HCT116 (cell line): Measurements from ENCODE around the gene FSD1L. TPM values are rescaled to one million over a fixed set of nuclear protein-coding genes. Genes with fewer than 3 reads are reported as not detected.

Source experiments
- ATAC-seq: fragments of 200-7000 bp; cut with Tn5 transposase; 2 replicates; pipeline ENCODE4 v1.9.1; 2020; ENCODE audit warnings: mild to moderate bottlenecking, moderate library complexity
- BruUV-seq: library from RNA; stranded (reverse); fragments of 400-500 nt; replicated peaks from 2 replicates; lab custom pipeline; 2021; lab: Mats Ljungman, UMichigan
- CTCF ChIA-PET: fragments of 300-600 bp; sonication (Branson Sonifier 250); formaldehyde crosslinking; loops from one replicate; lab custom pipeline; 2021; ENCODE audit warnings: antibody characterized with exemption; lab: Charles Lee
- POLR2A ChIA-PET: fragments of 300-600, 350-600 bp; sonication (Branson Sonifier 250); formaldehyde crosslinking; loops from one replicate; lab custom pipeline; 2021; ENCODE audit warnings: antibody characterized with exemption; lab: Charles Lee
- RAD21 ChIA-PET, 2 experiments: fragments of 300-600 bp; sonication (Branson Sonifier 250); formaldehyde crosslinking; loops; one replicate each; lab custom pipeline; 2023; ENCODE audit warnings: low total read pairs in 2 of 2; ENCODE audit not compliant: uncharacterized antibody in 2 of 2, unreplicated experiment in 2 of 2, low non-redundant PET in 1 of 2; lab: Charles Lee
- DNase-seq: peaks from one replicate; pipeline ENCODE4 v3.0.0-alpha.2; 2010; ENCODE audit warnings: low read depth, low spot score
- H2AFZ ChIP-seq: fragments of 200-600 bp; shearing (Covaris generic), sonication (generic); 2 replicates; pipeline ENCODE4 v1.6.1; 2017; ENCODE audit warnings: low read depth, mixed run types, mixed read lengths, antibody characterized with exemption, low read length; ENCODE audit not compliant: poor library complexity, severe bottlenecking
- H3K27ac ChIP-seq: 2 replicates; pipeline ENCODE4 v1.5.1; 2012; ENCODE audit warnings: low read depth, low read length
- H3K27me3 ChIP-seq: fragments of 200-600 bp; sonication (generic); 2 replicates; pipeline ENCODE4 v1.6.1; 2016; ENCODE audit warnings: mixed run types, low read length, mixed read lengths; ENCODE audit not compliant: insufficient read depth
- H3K36me3 ChIP-seq, 2 experiments: fragments of 200-500 bp in 1 of 2; fragments of 200-600 bp in 1 of 2; sonication (Bioruptor generic) in 1 of 2; sonication (generic) in 1 of 2; 2 replicates each; pipeline versions ENCODE4 v1.5.1 to v1.6.1; 2014 to 2016; ENCODE audit warnings: low read length in 2 of 2, inconsistent platforms in 1 of 2, mixed read lengths in 1 of 2, mixed run types in 1 of 2; ENCODE audit not compliant: insufficient read depth in 2 of 2, control insufficient read depth in 1 of 2
- H3K4me1 ChIP-seq, 2 experiments: fragments of 200-600 bp in 1 of 2; sonication (generic) in 1 of 2; 2 replicates each; pipeline versions ENCODE4 v1.5.1 to v1.6.1; 2012 to 2017; ENCODE audit warnings: low read length in 2 of 2, inconsistent platforms in 1 of 2, mild to moderate bottlenecking in 1 of 2, mixed read lengths in 1 of 2, mixed run types in 1 of 2, moderate library complexity in 1 of 2; ENCODE audit not compliant: insufficient read depth in 2 of 2, control insufficient read depth in 1 of 2
- H3K4me2 ChIP-seq: fragments of 200-600 bp; sonication (generic); 2 replicates; pipeline ENCODE4 v1.6.1; 2017; ENCODE audit warnings: mixed run types, low read length, mixed read lengths
- H3K4me3 ChIP-seq, 2 experiments: fragments of 200-600 bp in 1 of 2; sonication (generic) in 1 of 2; replicated peaks in 1 of 2; 2 replicates each; pipeline ENCODE4 v1.5.1; 2011 to 2016; ENCODE audit warnings: low read length in 2 of 2, control low read depth in 1 of 2, low read depth in 1 of 2, mild to moderate bottlenecking in 1 of 2, mixed read lengths in 1 of 2, mixed run types in 1 of 2
- H3K79me2 ChIP-seq: fragments of 200-600 bp; sonication (generic); 2 replicates; pipeline ENCODE4 v1.6.1; 2017; ENCODE audit warnings: mild to moderate bottlenecking, mixed run types, low read length, moderate library complexity, mixed read lengths; ENCODE audit not compliant: insufficient read depth
- H3K9ac ChIP-seq: fragments of 200-600 bp; sonication (generic); 2 replicates; pipeline ENCODE4 v1.6.1; 2016; ENCODE audit warnings: low read length, mixed read lengths
- H3K9me2 ChIP-seq: fragments of 200-600 bp; sonication (generic), shearing (Covaris generic); 2 replicates; pipeline ENCODE4 v1.6.1; 2017; ENCODE audit warnings: mixed run types, mild to moderate bottlenecking, moderate library complexity; ENCODE audit not compliant: insufficient read depth
- H3K9me3 ChIP-seq, 2 experiments: fragments of 200-500 bp in 1 of 2; fragments of 200-600 bp in 1 of 2; sonication (Bioruptor generic) in 1 of 2; sonication (generic) in 1 of 2; 2 replicates each; pipeline ENCODE4 v1.6.1; 2014 to 2017; ENCODE audit warnings: low read length in 2 of 2, mixed read lengths in 2 of 2, inconsistent platforms in 1 of 2, low read depth in 1 of 2, mild to moderate bottlenecking in 1 of 2, mixed run types in 1 of 2, moderate library complexity in 1 of 2; ENCODE audit not compliant: control insufficient read depth in 1 of 2, insufficient read depth in 1 of 2
- H4K20me1 ChIP-seq: fragments of 200-600 bp; sonication (generic), shearing (Covaris generic); 2 replicates; pipeline ENCODE4 v1.6.1; 2017; ENCODE audit warnings: mixed run types, mild to moderate bottlenecking, moderate library complexity; ENCODE audit not compliant: insufficient read depth
- CBX3 ChIP-seq: IDR thresholded peaks from 2 replicates; pipeline ENCODE4 v1.6.1; 2012; ENCODE audit warnings: low read depth
- CEBPB ChIP-seq: IDR thresholded peaks from 2 replicates; pipeline ENCODE4 v1.6.1; 2012; ENCODE audit warnings: low read depth
- EGR1 ChIP-seq: IDR thresholded peaks from 2 replicates; pipeline ENCODE4 v1.6.1; 2012; ENCODE audit warnings: low read depth
- ELF1 ChIP-seq: IDR thresholded peaks from 2 replicates; pipeline ENCODE4 v1.6.1; 2012; ENCODE audit warnings: low read depth, borderline replicate concordance
- EZH2 ChIP-seq: fragments of 200-600 bp; sonication (generic); IDR thresholded peaks from 2 replicates; pipeline ENCODE4 v1.6.1; 2017; ENCODE audit warnings: antibody characterized with exemption, mixed run types
- EZH2phosphoT487 ChIP-seq: fragments of 200-600 bp; IDR thresholded peaks from 2 replicates; pipeline ENCODE4 v1.6.1; 2018; ENCODE audit warnings: antibody characterized with exemption, borderline replicate concordance
- POLR2A ChIP-seq: IDR thresholded peaks from 2 replicates; pipeline ENCODE4 v1.7.0; 2011; ENCODE audit warnings: borderline replicate concordance; ENCODE audit not compliant: insufficient read depth, insufficient read length; ENCODE audit errors: extremely low read depth
- POLR2AphosphoS5 ChIP-seq: IDR thresholded peaks from 2 replicates; pipeline ENCODE4 v1.6.1; 2011; ENCODE audit warnings: mild to moderate bottlenecking, low read depth, low read length, moderate library complexity
- RAD21 ChIP-seq: IDR thresholded peaks from 2 replicates; pipeline ENCODE4 v1.6.1; 2012; ENCODE audit warnings: low read depth, mild to moderate bottlenecking
- REST ChIP-seq: IDR thresholded peaks from 2 replicates; pipeline ENCODE4 v1.6.1; 2012; ENCODE audit warnings: low read depth
- SP1 ChIP-seq: IDR thresholded peaks from 2 replicates; pipeline ENCODE4 v1.6.1; 2012; ENCODE audit warnings: low read depth
- TCF7L2 ChIP-seq: IDR thresholded peaks from 2 replicates; pipeline ENCODE4 v1.7.0; 2011; ENCODE audit warnings: borderline replicate concordance, inconsistent platforms; ENCODE audit not compliant: insufficient read depth, insufficient read length; ENCODE audit errors: extremely low read depth
- YY1 ChIP-seq: IDR thresholded peaks from 2 replicates; pipeline ENCODE4 v1.6.1; 2011; ENCODE audit warnings: low read length, low read depth, moderate library complexity, mild to moderate bottlenecking; ENCODE audit not compliant: insufficient replicate concordance; ENCODE audit errors: extremely low read depth
- ZNF274 ChIP-seq: fragments of 200-500 bp; sonication (Bioruptor generic); IDR thresholded peaks from 2 replicates; pipeline ENCODE4 v1.6.1; 2014; ENCODE audit warnings: mild to moderate bottlenecking, low read depth, low read length, inconsistent platforms
- intact Hi-C: fragments of 100-400 bp; cut with micrococcal nuclease; formaldehyde crosslinking; loops from 2 replicates; pipeline ENCODE4 v1.10.0; 2022
- total RNA-seq: library from RNA; stranded (reverse); gene quantifications from one replicate; pipeline ENCODE4 v1.2.1, GENCODE V29; 2021; ENCODE audit not compliant: unreplicated experiment

Gene FSD1L
- total RNA-seq, 1 experiment from 2014 or later: 5.5 TPM

GRCh38 chr9:105445203-105445881, 2.5 kb upstream of the FSD1L start:
- Histone ChIP-seq H3K9me3 (no peaks in the 10 kb centered on the region), H3K79me2 (peaks cover 22% of the 10 kb centered on the region), H3K4me1 (peaks cover 0 to 15% of the 10 kb centered on the region in 2 experiments; a peak in 3 of 4 replicates), H4K20me1 (no peaks in the 10 kb centered on the region), H3K9ac (no peak overlapping the region), H3K36me3 (no peaks in the 10 kb centered on the region), H3K9me2 (no peaks in the 10 kb centered on the region), H3K27me3 (no peaks in the 10 kb centered on the region), H3K27ac (no peak overlapping the region), H3K4me3 (no peak overlapping the region), H3K4me2 (no peak overlapping the region), H2AFZ (no peak overlapping the region)
- CTCF ChIA-PET: no interaction called here
- POLR2A ChIA-PET: no interaction called here
- ATAC-seq (no peak), DNase-seq (no peak)
- intact Hi-C loops: no loop called here
- RAD21 ChIA-PET: no interaction called here
- no TSS peak for BruUV-seq
- no peak for TF ChIP-seq ZNF274
- TF ChIP-seq RAD21: no peak
- TF ChIP-seq TCF7L2: no peak
- no peak for TF ChIP-seq REST
- TF ChIP-seq EZH2: no peak
- no peak for TF ChIP-seq POLR2A
- no peak for TF ChIP-seq ELF1
- TF ChIP-seq EZH2phosphoT487: no peak
- TF ChIP-seq YY1: no peak
- TF ChIP-seq EGR1: no peak
- no peak for TF ChIP-seq CBX3
- TF ChIP-seq POLR2AphosphoS5: no peak
- TF ChIP-seq CEBPB: no peak
- no peak for TF ChIP-seq SP1
